ENCODE data around the gene FAM236D.
"Not testable (repeated sequence)": the region's sequence is repeated elsewhere in the genome, so short reads cannot be mapped to it uniquely, and the experiment has no call there.

Gene FAM236D

GRCh38 chrX:72760454-72760853 lies 47.6 kb downstream of the FAM236D start:
- H3K36me3 ChIP-seq (ENCODE audit: control insufficient read depth, insufficient read depth, low read length); H3K27me3 ChIP-seq (ENCODE audit: control insufficient read depth, insufficient read depth, low read length); H3K4me1 ChIP-seq (ENCODE audit: control insufficient read depth, insufficient read depth, low read length); DNase-seq (ENCODE audit: low read depth, low spot score); H3K4me3 ChIP-seq (ENCODE audit: low read length); H3K27ac ChIP-seq (ENCODE audit: low read length); H3K9me3 ChIP-seq (ENCODE audit: control insufficient read depth, insufficient read depth, low read length): not testable (repeated sequence)
- WGBS (ENCODE audit: insufficient coverage, insufficient read length) = no CpG with 5 or more reads among the region's 9 CpGs

All from iPS DF 6.9 (cell line).